ENCODE results near the gene SLC2A3. TPM values are rescaled to one million over a fixed set of nuclear protein-coding genes. Genes with fewer than 3 reads are reported as not detected.
"Not testable (repeated sequence)": the region's sequence is repeated elsewhere in the genome, so short reads cannot be mapped to it uniquely, and the experiment has no call there.

Gene SLC2A3
- total RNA-seq, 2 experiments from 2014 or later = 310 to 315 TPM

GRCh38 chr12:7927470-7927869 is 8.5 kb downstream of the SLC2A3 start:
- Mint-ChIP-seq H3K4me1 (ENCODE audit: low read depth) (peaks cover 49% of the 10 kb centered on the region), H3K27me3 (no peaks in the 10 kb centered on the region), H3K27ac (peak overlapping the region; percentile 51), H3K36me3 (peaks cover 71% of the 10 kb centered on the region), H3K9me3 (no peaks in the 10 kb centered on the region), H3K4me3 (no peak overlapping the region)
- ChIA-PET POLR2A (interaction anchor here (1.5 to 2.6 kb wide), 2 partner anchors 9 kb away, joined by 5 to 6 read pairs; partner anchors contain the start of gene SLC2A3), CTCF (no interaction called here)
- no peak for DNase-seq
- intact Hi-C loops (cut with micrococcal nuclease) = no loop called here

GRCh38 chr12:7926068-7926666 is 9.8 kb downstream of the SLC2A3 start:
- Mint-ChIP-seq H3K4me1 (ENCODE audit: low read depth) (peaks cover 45% of the 10 kb centered on the region), H3K36me3 (peaks cover 75% of the 10 kb centered on the region)
- intact Hi-C loops (cut with micrococcal nuclease); H3K4me3 Mint-ChIP-seq; H3K27ac Mint-ChIP-seq; CTCF ChIA-PET; H3K27me3 Mint-ChIP-seq; H3K9me3 Mint-ChIP-seq; DNase-seq: not testable (repeated sequence)
- POLR2A ChIA-PET = interaction anchor here (1.0 to 2.6 kb wide), 3 partner anchors 10 to 45 kb away, joined by 3 to 5 read pairs (median 3); partner anchors contain the start of gene SLC2A3

- Mint-ChIP-seq H3K9me3 (no peaks in the 10 kb centered on the region), H3K27me3 (no peaks in the 10 kb centered on the region), H3K4me3 (no peak overlapping the region), H3K4me1 (ENCODE audit: low read depth) (peaks cover 37% of the 10 kb centered on the region), H3K27ac (peak overlapping the region; percentile 28), H3K36me3 (peaks cover 76% of the 10 kb centered on the region)
- ChIA-PET POLR2A (interaction anchor here (0.8 to 2.6 kb wide), 2 partner anchors 10 to 37 kb away, joined by 3 to 12 read pairs; no protein-coding TSS in a partner anchor), CTCF (interaction anchor here (0.7 to 1.5 kb wide), 3 partner anchors 10 to 74 kb away, joined by 3 to 8 read pairs (median 4); no protein-coding TSS in a partner anchor)
- DNase-seq = no peak
- intact Hi-C loops (cut with micrococcal nuclease) = no loop called here
Measured at GRCh38 chr12:7923241-7924236, 12.4 kb downstream of the SLC2A3 start.

- H3K9me3 Mint-ChIP-seq; intact Hi-C loops (cut with micrococcal nuclease); DNase-seq; H3K4me3 Mint-ChIP-seq; H3K27me3 Mint-ChIP-seq; H3K27ac Mint-ChIP-seq: not testable (repeated sequence)
- peaks cover 64% of the 10 kb centered on the region for H3K36me3 Mint-ChIP-seq
- H3K4me1 Mint-ChIP-seq (ENCODE audit: low read depth) = peaks cover 31% of the 10 kb centered on the region
- ChIA-PET POLR2A (interaction anchor here (0.6 kb wide), 1 partner anchor 68 kb away, joined by 3 read pairs; no protein-coding TSS in a partner anchor), CTCF (interaction anchor here (1.8 kb wide), 1 partner anchor 12 kb away, joined by 8 read pairs; no protein-coding TSS in a partner anchor)
Measured at GRCh38 chr12:7921181-7921580, 14.8 kb downstream of the SLC2A3 start.

GRCh38 chr12:7918268-7918590 is 17.8 kb downstream of the SLC2A3 start:
- H3K27ac Mint-ChIP-seq; intact Hi-C loops (cut with micrococcal nuclease); H3K9me3 Mint-ChIP-seq; H3K27me3 Mint-ChIP-seq; H3K4me3 Mint-ChIP-seq; DNase-seq: not testable (repeated sequence)
- POLR2A ChIA-PET = interaction anchor here (0.6 to 1.3 kb wide), 5 partner anchors 9 to 351 kb away, joined by 4 to 6 read pairs (median 5); partner anchors contain the start of gene SLC2A3
- Mint-ChIP-seq H3K36me3 (peaks cover 46% of the 10 kb centered on the region), H3K4me1 (ENCODE audit: low read depth) (peaks cover 24% of the 10 kb centered on the region)
- CTCF ChIA-PET = interaction anchor here (1.1 to 2.8 kb wide), 2 partner anchors 14 to 276 kb away, joined by 3 to 14 read pairs; no protein-coding TSS in a partner anchor

- POLR2A ChIA-PET = interaction anchor here (0.6 to 1.6 kb wide), 9 partner anchors 8 to 350 kb away, joined by 3 to 6 read pairs (median 4); partner anchors contain the start of gene SLC2A3
- peaks cover 22% of the 10 kb centered on the region for H3K4me1 Mint-ChIP-seq (ENCODE audit: low read depth)
- no peak for DNase-seq
- no peaks in the 10 kb centered on the region for H3K9me3 Mint-ChIP-seq
- H3K27me3 Mint-ChIP-seq = no peaks in the 10 kb centered on the region
- CTCF ChIA-PET = interaction anchor here (1.1 to 2.8 kb wide), 2 partner anchors 15 to 275 kb away, joined by 3 to 14 read pairs; no protein-coding TSS in a partner anchor
- no peak overlapping the region for H3K4me3 Mint-ChIP-seq
- peaks cover 42% of the 10 kb centered on the region for H3K36me3 Mint-ChIP-seq
- intact Hi-C loops (cut with micrococcal nuclease) = no loop called here
- H3K27ac Mint-ChIP-seq = no peak overlapping the region
Measured at GRCh38 chr12:7917392-7918267, 18.4 kb downstream of the SLC2A3 start.

- Mint-ChIP-seq H3K27me3 (no peaks in the 10 kb centered on the region), H3K4me3 (no peak overlapping the region), H3K36me3 (peaks cover 35% of the 10 kb centered on the region), H3K27ac (no peak overlapping the region), H3K9me3 (no peaks in the 10 kb centered on the region), H3K4me1 (ENCODE audit: low read depth) (peaks cover 20% of the 10 kb centered on the region)
- POLR2A ChIA-PET = interaction anchor here (0.6 to 1.6 kb wide), 4 partner anchors 9 to 74 kb away, joined by 3 to 6 read pairs (median 4); no protein-coding TSS in a partner anchor
- intact Hi-C loops (cut with micrococcal nuclease) = no loop called here
- CTCF ChIA-PET = interaction anchor here (2.8 kb wide), 1 partner anchor 16 kb away, joined by 14 read pairs; no protein-coding TSS in a partner anchor
- no peak for DNase-seq
Measured at GRCh38 chr12:7916936-7917335, 19.1 kb downstream of the SLC2A3 start.

GRCh38 chr12:7915661-7916403 is 20.2 kb downstream of the SLC2A3 start:
- no peak overlapping the region for H3K4me3 Mint-ChIP-seq
- peaks cover 20% of the 10 kb centered on the region for H3K4me1 Mint-ChIP-seq (ENCODE audit: low read depth)
- intact Hi-C loops (cut with micrococcal nuclease) = no loop called here
- CTCF ChIA-PET = no interaction called here
- H3K36me3 Mint-ChIP-seq = peaks cover 24% of the 10 kb centered on the region
- no peaks in the 10 kb centered on the region for H3K27me3 Mint-ChIP-seq
- H3K27ac Mint-ChIP-seq = no peak overlapping the region
- H3K9me3 Mint-ChIP-seq = no peaks in the 10 kb centered on the region
- peak; percentile 35 for DNase-seq
- POLR2A ChIA-PET = interaction anchor here (0.9 to 1.6 kb wide), 2 partner anchors 10 to 17 kb away, joined by 3 read pairs; no protein-coding TSS in a partner anchor

- H3K9me3 Mint-ChIP-seq; CTCF ChIA-PET; H3K27ac Mint-ChIP-seq; intact Hi-C loops (cut with micrococcal nuclease); H3K4me3 Mint-ChIP-seq; H3K27me3 Mint-ChIP-seq; H3K4me1 Mint-ChIP-seq (ENCODE audit: low read depth); POLR2A ChIA-PET; H3K36me3 Mint-ChIP-seq; DNase-seq: not testable (repeated sequence)
Measured at GRCh38 chr12:7910106-7910505, 25.9 kb downstream of the SLC2A3 start.

- no peak overlapping the region for H3K4me3 Mint-ChIP-seq
- intact Hi-C loops (cut with micrococcal nuclease) = no loop called here
- H3K4me1 Mint-ChIP-seq (ENCODE audit: low read depth) = no peaks in the 10 kb centered on the region
- H3K36me3 Mint-ChIP-seq = no peaks in the 10 kb centered on the region
- H3K27ac Mint-ChIP-seq = no peak overlapping the region
- ChIA-PET POLR2A (no interaction called here), CTCF (no interaction called here)
- no peaks in the 10 kb centered on the region for H3K9me3 Mint-ChIP-seq
- H3K27me3 Mint-ChIP-seq = no peaks in the 10 kb centered on the region
- peak; percentile 23 for DNase-seq
Measured at GRCh38 chr12:7907009-7907408, 29.0 kb downstream of the SLC2A3 start.

- CTCF ChIA-PET; DNase-seq; H3K27ac Mint-ChIP-seq; H3K4me3 Mint-ChIP-seq; POLR2A ChIA-PET; H3K4me1 Mint-ChIP-seq (ENCODE audit: low read depth); H3K9me3 Mint-ChIP-seq; intact Hi-C loops (cut with micrococcal nuclease); H3K36me3 Mint-ChIP-seq; H3K27me3 Mint-ChIP-seq: not testable (repeated sequence)
Measured at GRCh38 chr12:7906303-7906702, 29.7 kb downstream of the SLC2A3 start.

Data from activated CD4-positive, alpha-beta memory T cell treated with anti-CD3 and anti-CD28 coated beads for 36 hours (primary cell).